Parathyroid adenoma (tissue), 2 donors: Measurements from ENCODE around the gene KY.

Experiments used
- H2AFZ ChIP-seq: fragments of 300-600 bp; sonication (generic); one replicate; pipeline ENCODE4 v1.7.0; 2017; ENCODE audit warnings: antibody characterized with exemption, mild to moderate bottlenecking
- H3K27ac ChIP-seq: fragments of 300-600 bp; sonication (generic); one replicate; pipeline ENCODE4 v1.7.0; 2017
- H3K27me3 ChIP-seq: fragments of 300-600 bp; sonication (generic); one replicate; pipeline ENCODE4 v1.7.0; 2017; ENCODE audit warnings: low read length; ENCODE audit not compliant: control insufficient read depth, insufficient read depth
- H3K36me3 ChIP-seq: fragments of 300-600 bp; sonication (generic); one replicate; pipeline ENCODE4 v1.7.0; 2017; ENCODE audit warnings: low read length; ENCODE audit not compliant: control insufficient read depth, insufficient read depth
- H3K4me1 ChIP-seq: fragments of 300-600 bp; sonication (generic); one replicate; pipeline ENCODE4 v1.7.0; 2017; ENCODE audit warnings: control low read depth
- H3K4me2 ChIP-seq: fragments of 300-600 bp; sonication (generic); one replicate; pipeline ENCODE4 v1.7.0; 2017; ENCODE audit warnings: low read length
- H3K4me3 ChIP-seq: fragments of 300-600 bp; sonication (generic); one replicate; pipeline ENCODE4 v1.7.0; 2017; ENCODE audit warnings: low read depth, low read length
- H3K79me2 ChIP-seq: fragments of 300-600 bp; sonication (generic); one replicate; pipeline ENCODE4 v1.7.0; 2017; ENCODE audit warnings: control low read depth
- H3K9ac ChIP-seq: fragments of 300-600 bp; sonication (generic); one replicate; pipeline ENCODE4 v1.7.0; 2017; ENCODE audit warnings: mild to moderate bottlenecking
- H3K9me3 ChIP-seq: fragments of 300-600 bp; sonication (generic); one replicate; pipeline ENCODE4 v1.7.0; 2017; ENCODE audit warnings: low read length; ENCODE audit not compliant: control insufficient read depth
- TF ChIP-seq, protein P1 (sequence below): fragments of 300-600 bp; sonication (generic); IDR thresholded peaks from one replicate; pipeline ENCODE4 v1.7.0; 2017; ENCODE audit warnings: antibody characterized with exemption, mild to moderate bottlenecking
- donor health status: primary hyperparathyroidism.

The KY gene

DNA sequence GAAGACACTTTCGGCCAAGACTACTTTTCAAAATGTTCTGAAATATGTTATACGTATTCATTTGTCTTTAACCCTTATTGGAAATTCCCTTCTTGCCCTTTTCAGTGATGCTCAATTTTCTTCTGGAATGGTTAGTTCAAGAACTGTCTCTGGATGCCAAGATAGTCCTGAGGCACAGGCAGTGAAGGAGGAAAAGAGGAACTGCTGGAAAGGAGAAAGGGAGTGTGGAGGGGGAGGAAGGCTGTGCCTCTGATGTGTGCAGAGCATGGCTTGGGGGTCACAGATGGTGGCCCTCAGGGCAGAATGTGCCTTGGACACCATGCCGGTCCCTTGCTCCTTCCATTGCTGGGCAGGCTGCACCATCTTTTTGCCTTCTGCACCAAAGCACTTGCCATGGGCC, 91.2 kb downstream of the KY start:
- peaks cover 2% of the 10 kb centered on the region for H3K36me3 ChIP-seq
- no peak overlapping the region for H3K4me2 ChIP-seq
- H3K9me3 ChIP-seq, result no peaks in the 10 kb centered on the region
- no peaks in the 10 kb centered on the region for H3K27me3 ChIP-seq
- H3K27ac ChIP-seq, result no peak overlapping the region
- TF ChIP-seq, protein P1, sequence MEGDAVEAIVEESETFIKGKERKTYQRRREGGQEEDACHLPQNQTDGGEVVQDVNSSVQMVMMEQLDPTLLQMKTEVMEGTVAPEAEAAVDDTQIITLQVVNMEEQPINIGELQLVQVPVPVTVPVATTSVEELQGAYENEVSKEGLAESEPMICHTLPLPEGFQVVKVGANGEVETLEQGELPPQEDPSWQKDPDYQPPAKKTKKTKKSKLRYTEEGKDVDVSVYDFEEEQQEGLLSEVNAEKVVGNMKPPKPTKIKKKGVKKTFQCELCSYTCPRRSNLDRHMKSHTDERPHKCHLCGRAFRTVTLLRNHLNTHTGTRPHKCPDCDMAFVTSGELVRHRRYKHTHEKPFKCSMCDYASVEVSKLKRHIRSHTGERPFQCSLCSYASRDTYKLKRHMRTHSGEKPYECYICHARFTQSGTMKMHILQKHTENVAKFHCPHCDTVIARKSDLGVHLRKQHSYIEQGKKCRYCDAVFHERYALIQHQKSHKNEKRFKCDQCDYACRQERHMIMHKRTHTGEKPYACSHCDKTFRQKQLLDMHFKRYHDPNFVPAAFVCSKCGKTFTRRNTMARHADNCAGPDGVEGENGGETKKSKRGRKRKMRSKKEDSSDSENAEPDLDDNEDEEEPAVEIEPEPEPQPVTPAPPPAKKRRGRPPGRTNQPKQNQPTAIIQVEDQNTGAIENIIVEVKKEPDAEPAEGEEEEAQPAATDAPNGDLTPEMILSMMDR, result no peak
- H3K4me1 ChIP-seq, result no peaks in the 10 kb centered on the region
- no peaks in the 10 kb centered on the region for H3K79me2 ChIP-seq
- no peak overlapping the region for H3K9ac ChIP-seq
- no peak overlapping the region for H3K4me3 ChIP-seq
- H2AFZ ChIP-seq, result no peak overlapping the region
